ENCODE data around the gene FOXO4.

FOXO4 gene

DNA sequence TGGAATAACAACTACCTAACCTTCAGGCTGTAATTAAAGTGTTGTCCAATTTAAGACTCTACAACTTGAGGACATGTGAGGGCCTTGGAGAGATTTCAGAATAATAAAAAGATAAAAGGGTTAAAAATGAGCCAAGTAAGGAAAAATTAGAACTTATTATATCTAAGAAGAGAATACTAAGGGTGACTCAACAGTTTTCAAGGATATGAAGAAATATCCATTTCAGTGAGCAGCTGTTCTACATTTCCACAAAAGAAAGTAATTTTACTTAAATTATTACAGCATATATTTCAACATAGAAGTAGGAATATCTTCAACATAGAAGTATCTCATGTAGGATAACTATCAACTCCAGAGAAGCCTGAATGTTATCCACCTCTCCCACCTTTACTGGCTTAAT, 38.8 kb upstream of the FOXO4 start:
- H4K91ac ChIP-seq (ENCODE audit: low read depth, low read length) = no peak overlapping the region
- no peak overlapping the region for H2AFZ ChIP-seq (ENCODE audit: insufficient read depth, low read length, poor library complexity)
- no peak overlapping the region for H3K14ac ChIP-seq (ENCODE audit: low read length)
- H2BK5ac ChIP-seq (ENCODE audit: low read depth, low read length, poor library complexity) = no peak overlapping the region
- no peak overlapping the region for H3K4me2 ChIP-seq (ENCODE audit: low read length)
- no peak overlapping the region for H4K8ac ChIP-seq (ENCODE audit: low read depth, low read length)
- H3K9ac ChIP-seq (ENCODE audit: low read length) = no peak overlapping the region
- no peaks in the 10 kb centered on the region for H3K27me3 ChIP-seq (ENCODE audit: insufficient read depth, low read length)
- H3K23ac ChIP-seq (ENCODE audit: low read length) = no peak overlapping the region
- no peaks in the 10 kb centered on the region for H3K79me2 ChIP-seq (ENCODE audit: control insufficient read depth, insufficient read depth, low read length, poor library complexity)
- no peak overlapping the region for H2BK12ac ChIP-seq (ENCODE audit: low read length)
- no peak for DNase-seq
- H2BK120ac ChIP-seq (ENCODE audit: insufficient read depth, low read length, poor library complexity) = no peak overlapping the region
- H3K36me3 ChIP-seq (ENCODE audit: control insufficient read depth in 1 of 2, insufficient read depth in 2 of 2, low read length in 2 of 2) = peaks cover 14 to 17% of the 10 kb centered on the region in 2 experiments
- H3K9me3 ChIP-seq (ENCODE audit: insufficient read depth, low read depth, low read length) = no peaks in the 10 kb centered on the region
- H3K4me3 ChIP-seq (ENCODE audit: low read depth, low read length) = no peak overlapping the region
- H2AK5ac ChIP-seq (ENCODE audit: low read length) = no peak overlapping the region
- H3K18ac ChIP-seq (ENCODE audit: low read length) = no peak overlapping the region
- no peaks in the 10 kb centered on the region for H3K4me1 ChIP-seq (ENCODE audit: control insufficient read depth in 1 of 2, insufficient read depth in 2 of 2, low read length in 2 of 2)
- H3K4ac ChIP-seq (ENCODE audit: low read depth, low read length) = no peak overlapping the region
- H3K79me1 ChIP-seq (ENCODE audit: low read length) = no peaks in the 10 kb centered on the region
- no peak overlapping the region for H3K27ac ChIP-seq (ENCODE audit: low read depth, low read length)
- no peak overlapping the region for H4K12ac ChIP-seq (ENCODE audit: low read depth, low read length)

DNA sequence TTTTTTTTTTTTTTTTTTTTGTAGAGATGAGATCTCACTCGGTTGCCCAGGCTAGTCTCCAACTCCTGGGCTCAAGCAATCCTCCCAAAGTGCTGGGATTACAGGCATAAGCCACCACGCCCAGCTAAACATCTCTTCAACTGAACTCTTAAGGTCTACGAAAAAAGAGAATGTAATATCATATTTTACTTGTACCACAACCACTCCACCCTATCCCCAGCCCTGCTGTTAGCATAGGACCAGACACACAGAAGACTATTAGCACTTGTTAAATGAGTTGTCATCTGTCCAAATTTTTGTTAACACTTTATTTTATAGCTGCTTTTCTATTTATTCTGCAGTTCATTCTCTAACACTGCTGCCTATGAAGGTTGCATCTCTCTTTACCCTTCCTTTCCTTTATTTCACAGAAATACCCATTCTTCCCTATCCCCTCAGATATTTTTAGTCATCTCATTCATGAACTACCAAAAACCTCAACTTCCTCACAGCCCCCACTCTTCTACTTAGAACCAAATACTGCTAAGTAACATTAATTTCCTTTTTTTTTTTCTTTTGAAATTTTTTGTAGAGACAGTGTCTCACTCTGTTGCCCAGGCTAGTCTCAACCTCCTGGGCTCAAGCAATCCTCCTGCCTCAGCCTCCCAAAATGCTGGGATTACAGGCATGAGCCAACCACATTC, 37.7 kb upstream of the FOXO4 start:
- DNase-seq = no peak
- no peak overlapping the region for H4K91ac ChIP-seq (ENCODE audit: low read depth, low read length)
- no peak overlapping the region for H3K9ac ChIP-seq (ENCODE audit: low read length)
- H3K36me3 ChIP-seq (ENCODE audit: control insufficient read depth in 1 of 2, insufficient read depth in 2 of 2, low read length in 2 of 2) = peaks cover 14 to 22% of the 10 kb centered on the region in 2 experiments
- no peak overlapping the region for H3K14ac ChIP-seq (ENCODE audit: low read length)
- no peak overlapping the region for H3K4me3 ChIP-seq (ENCODE audit: low read depth, low read length)
- no peak overlapping the region for H4K12ac ChIP-seq (ENCODE audit: low read depth, low read length)
- H3K4me2 ChIP-seq (ENCODE audit: low read length) = no peak overlapping the region
- H2AFZ ChIP-seq (ENCODE audit: insufficient read depth, low read length, poor library complexity) = no peak overlapping the region
- no peaks in the 10 kb centered on the region for H3K79me2 ChIP-seq (ENCODE audit: control insufficient read depth, insufficient read depth, low read length, poor library complexity)
- no peaks in the 10 kb centered on the region for H3K27me3 ChIP-seq (ENCODE audit: insufficient read depth, low read length)
- H3K4me1 ChIP-seq (ENCODE audit: control insufficient read depth in 1 of 2, insufficient read depth in 2 of 2, low read length in 2 of 2) = no peaks in the 10 kb centered on the region
- H3K27ac ChIP-seq (ENCODE audit: low read depth, low read length) = no peak overlapping the region
- no peak overlapping the region for H2AK5ac ChIP-seq (ENCODE audit: low read length)
- no peak overlapping the region for H3K4ac ChIP-seq (ENCODE audit: low read depth, low read length)
- no peaks in the 10 kb centered on the region for H3K79me1 ChIP-seq (ENCODE audit: low read length)
- no peak overlapping the region for H3K23ac ChIP-seq (ENCODE audit: low read length)
- no peaks in the 10 kb centered on the region for H3K9me3 ChIP-seq (ENCODE audit: insufficient read depth, low read depth, low read length)
- WGBS (ENCODE audit: extremely low coverage, insufficient coverage, insufficient read length) = no CpG with 5 or more reads among the region's 3 CpGs
- H3K18ac ChIP-seq (ENCODE audit: low read length) = no peak overlapping the region
- H2BK120ac ChIP-seq (ENCODE audit: insufficient read depth, low read length, poor library complexity) = no peak overlapping the region
- H4K8ac ChIP-seq (ENCODE audit: low read depth, low read length) = no peak overlapping the region
- H2BK5ac ChIP-seq (ENCODE audit: low read depth, low read length, poor library complexity) = no peak overlapping the region
- H2BK12ac ChIP-seq (ENCODE audit: low read length) = no peak overlapping the region

- H3K27ac ChIP-seq (ENCODE audit: low read depth, low read length) = no peak overlapping the region
- H2AFZ ChIP-seq (ENCODE audit: insufficient read depth, low read length, poor library complexity) = no peak overlapping the region
- H3K18ac ChIP-seq (ENCODE audit: low read length) = no peak overlapping the region
- H4K91ac ChIP-seq (ENCODE audit: low read depth, low read length) = no peak overlapping the region
- H3K4me3 ChIP-seq (ENCODE audit: low read depth, low read length) = no peak overlapping the region
- no peak overlapping the region for H3K4me2 ChIP-seq (ENCODE audit: low read length)
- no peak overlapping the region for H4K8ac ChIP-seq (ENCODE audit: low read depth, low read length)
- H3K79me2 ChIP-seq (ENCODE audit: control insufficient read depth, insufficient read depth, low read length, poor library complexity) = no peaks in the 10 kb centered on the region
- no peak overlapping the region for H2BK120ac ChIP-seq (ENCODE audit: insufficient read depth, low read length, poor library complexity)
- no peak overlapping the region for H4K12ac ChIP-seq (ENCODE audit: low read depth, low read length)
- H2AK5ac ChIP-seq (ENCODE audit: low read length) = no peak overlapping the region
- H3K9ac ChIP-seq (ENCODE audit: low read length) = no peak overlapping the region
- no peak overlapping the region for H3K4ac ChIP-seq (ENCODE audit: low read depth, low read length)
- no peak for DNase-seq
- peaks cover 14 to 22% of the 10 kb centered on the region in 2 experiments for H3K36me3 ChIP-seq (ENCODE audit: control insufficient read depth in 1 of 2, insufficient read depth in 2 of 2, low read length in 2 of 2)
- no peak overlapping the region for H2BK12ac ChIP-seq (ENCODE audit: low read length)
- H3K4me1 ChIP-seq (ENCODE audit: control insufficient read depth in 1 of 2, insufficient read depth in 2 of 2, low read length in 2 of 2) = no peaks in the 10 kb centered on the region
- no peak overlapping the region for H3K23ac ChIP-seq (ENCODE audit: low read length)
- no peaks in the 10 kb centered on the region for H3K79me1 ChIP-seq (ENCODE audit: low read length)
- no peaks in the 10 kb centered on the region for H3K9me3 ChIP-seq (ENCODE audit: insufficient read depth, low read depth, low read length)
- H3K14ac ChIP-seq (ENCODE audit: low read length) = no peak overlapping the region
- no peak overlapping the region for H2BK5ac ChIP-seq (ENCODE audit: low read depth, low read length, poor library complexity)
- no peaks in the 10 kb centered on the region for H3K27me3 ChIP-seq (ENCODE audit: insufficient read depth, low read length)
These were observed 35.5 kb upstream of the FOXO4 start for GRCh38 chrX:71060127-71060526.

GRCh38 chrX:71067089-71067488, 28.6 kb upstream of the FOXO4 start:
- no peak overlapping the region for H2BK5ac ChIP-seq (ENCODE audit: low read depth, low read length, poor library complexity)
- H4K8ac ChIP-seq (ENCODE audit: low read depth, low read length) = no peak overlapping the region
- H3K27me3 ChIP-seq (ENCODE audit: insufficient read depth, low read length) = no peaks in the 10 kb centered on the region
- H3K14ac ChIP-seq (ENCODE audit: low read length) = no peak overlapping the region
- peaks cover 0 to 4% of the 10 kb centered on the region in 2 experiments for H3K36me3 ChIP-seq (ENCODE audit: control insufficient read depth in 1 of 2, insufficient read depth in 2 of 2, low read length in 2 of 2)
- peaks cover 6% of the 10 kb centered on the region for H3K79me1 ChIP-seq (ENCODE audit: low read length)
- H3K9ac ChIP-seq (ENCODE audit: low read length) = no peak overlapping the region
- no peak overlapping the region for H3K4ac ChIP-seq (ENCODE audit: low read depth, low read length)
- H2BK12ac ChIP-seq (ENCODE audit: low read length) = no peak overlapping the region
- peak overlapping the region; percentile 68 for H3K4me2 ChIP-seq (ENCODE audit: low read length)
- peak overlapping the region; percentile 83 for H3K27ac ChIP-seq (ENCODE audit: low read depth, low read length)
- H2BK120ac ChIP-seq (ENCODE audit: insufficient read depth, low read length, poor library complexity) = peak overlapping the region; percentile 20
- no peaks in the 10 kb centered on the region for H3K79me2 ChIP-seq (ENCODE audit: control insufficient read depth, insufficient read depth, low read length, poor library complexity)
- H4K12ac ChIP-seq (ENCODE audit: low read depth, low read length) = peak overlapping the region; percentile 38
- H2AFZ ChIP-seq (ENCODE audit: insufficient read depth, low read length, poor library complexity) = no peak overlapping the region
- no peak overlapping the region for H2AK5ac ChIP-seq (ENCODE audit: low read length)
- no peaks in the 10 kb centered on the region for H3K9me3 ChIP-seq (ENCODE audit: insufficient read depth, low read depth, low read length)
- H3K23ac ChIP-seq (ENCODE audit: low read length) = no peak overlapping the region
- no CpG with 5 or more reads among the region's 2 CpGs for WGBS (ENCODE audit: extremely low coverage, insufficient coverage, insufficient read length)
- peak overlapping the region; percentile 46 for H4K91ac ChIP-seq (ENCODE audit: low read depth, low read length)
- peak overlapping the region; percentile 84 for H3K4me3 ChIP-seq (ENCODE audit: low read depth, low read length)
- no peak overlapping the region for H3K18ac ChIP-seq (ENCODE audit: low read length)
- DNase-seq = no peak
- H3K4me1 ChIP-seq (ENCODE audit: control insufficient read depth in 1 of 2, insufficient read depth in 2 of 2, low read length in 2 of 2) = no peaks in the 10 kb centered on the region
